GM18873 (cell line): ENCODE data around the gene PPP1R9B.

ENCODE experiments used
- ATAC-seq: cut with Tn5 transposase; IDR thresholded peaks from one replicate; pipeline ENCODE4 v1.9.1; 2021; ENCODE audit warnings: mild to moderate bottlenecking, moderate library complexity, moderate number of reproducible peaks; ENCODE audit not compliant: unreplicated experiment, low FRiP score

Gene PPP1R9B

GRCh38 chr17:50130559-50131305 lies 19.7 kb downstream of the PPP1R9B start:
- no peak for ATAC-seq

GRCh38 chr17:50129728-50130558 lies 20.5 kb downstream of the PPP1R9B start, which contains the start of gene SAMD14:
TSS of gene SAMD14 (minus strand) at chr17:50130160. CDS start at chr17:50124959, 5,201 bp downstream.
- no peak for ATAC-seq

DNA sequence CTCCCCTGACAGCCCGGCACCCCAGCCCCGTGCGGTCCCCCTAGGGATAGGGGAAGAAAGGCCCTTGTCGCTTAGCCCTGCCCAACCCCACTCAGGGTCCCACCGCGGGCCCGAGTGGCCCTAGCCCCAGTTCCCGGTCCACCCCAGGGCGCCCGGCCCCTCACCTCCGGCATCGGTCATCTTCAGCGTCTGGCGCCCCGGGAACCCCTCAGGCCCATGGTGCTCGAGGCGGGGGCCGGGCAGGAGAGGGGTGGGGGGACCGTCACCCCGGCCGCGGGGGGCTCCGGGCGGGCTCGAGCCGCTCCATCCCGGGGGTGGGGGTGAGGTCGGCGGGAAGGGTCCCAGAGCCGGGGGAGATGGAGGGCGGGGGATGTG lies 21.1 kb downstream of the PPP1R9B start:
- no peak for ATAC-seq

- ATAC-seq = no peak
Observed at GRCh38 chr17:50128441-50129352, 21.8 kb downstream of the PPP1R9B start.

- no peak for ATAC-seq
Observed at GRCh38 chr17:50127697-50128361, 22.6 kb downstream of the PPP1R9B start.

DNA sequence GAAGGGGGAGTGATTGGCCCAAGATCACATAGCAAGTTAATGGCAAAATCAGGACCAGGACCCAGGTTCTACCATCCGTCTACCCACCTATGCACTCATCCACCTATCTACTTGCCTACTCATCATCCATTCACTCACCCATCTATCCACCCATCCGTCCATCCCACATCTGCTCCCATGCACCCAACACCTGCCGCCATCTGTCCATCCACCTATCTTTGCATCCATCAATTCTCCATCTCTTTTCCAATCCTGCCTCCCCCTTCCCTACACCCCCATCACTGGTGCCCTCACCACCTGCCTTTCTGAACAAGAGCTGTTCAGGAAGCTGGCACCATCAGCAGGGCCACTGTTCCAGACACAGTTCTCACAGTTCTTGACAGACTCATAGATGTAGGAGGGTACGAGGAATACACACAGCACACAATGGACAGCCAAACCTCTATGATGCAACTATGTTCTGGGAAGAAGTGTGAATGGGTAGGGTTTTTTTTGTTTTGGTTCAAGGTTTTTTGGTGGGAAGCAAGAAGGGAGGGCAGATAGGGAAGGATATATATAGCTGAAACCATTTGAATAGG lies 25.0 kb downstream of the PPP1R9B start:
- ATAC-seq = no peak

DNA sequence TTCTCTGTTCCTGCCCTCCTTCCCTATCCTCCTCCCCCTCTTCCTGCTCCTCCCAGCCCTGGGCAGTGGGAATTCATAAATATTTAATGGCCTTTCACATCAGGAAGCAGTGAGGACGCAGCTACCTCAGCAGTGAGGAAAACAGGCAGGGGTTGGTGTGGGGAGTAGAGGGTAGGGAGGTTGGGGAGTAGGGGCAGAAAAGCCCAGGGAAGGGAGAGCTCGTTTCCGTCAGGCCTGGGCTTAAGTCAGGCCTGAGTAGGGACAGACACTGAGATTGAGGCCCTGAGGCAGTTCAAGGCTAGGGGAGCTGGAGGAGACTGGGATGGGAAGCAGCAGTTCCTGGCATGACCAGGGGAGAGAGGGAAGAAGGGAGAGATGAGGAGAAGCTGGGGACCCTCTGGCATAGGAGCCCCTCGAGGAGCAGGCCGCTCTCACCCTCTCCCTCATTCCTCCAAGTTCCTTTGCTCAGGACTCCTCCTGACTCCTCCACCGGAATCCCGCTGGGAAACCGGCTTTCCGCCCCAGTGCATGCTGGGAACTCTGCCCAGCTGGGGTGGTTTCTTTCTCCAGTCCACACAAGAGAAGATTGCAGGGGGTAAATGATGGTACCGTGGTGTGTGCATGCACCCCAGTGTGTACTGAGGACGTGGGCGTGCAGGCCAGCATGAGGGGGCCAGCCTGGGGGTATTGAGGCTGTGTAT lies 26.7 kb downstream of the PPP1R9B start:
- no peak for ATAC-seq

- ATAC-seq = no peak
Observed at GRCh38 chr17:50122945-50123344, 27.5 kb downstream of the PPP1R9B start.

- ATAC-seq = no peak
Observed at GRCh38 chr17:50120475-50121253, 29.8 kb downstream of the PPP1R9B start.

DNA sequence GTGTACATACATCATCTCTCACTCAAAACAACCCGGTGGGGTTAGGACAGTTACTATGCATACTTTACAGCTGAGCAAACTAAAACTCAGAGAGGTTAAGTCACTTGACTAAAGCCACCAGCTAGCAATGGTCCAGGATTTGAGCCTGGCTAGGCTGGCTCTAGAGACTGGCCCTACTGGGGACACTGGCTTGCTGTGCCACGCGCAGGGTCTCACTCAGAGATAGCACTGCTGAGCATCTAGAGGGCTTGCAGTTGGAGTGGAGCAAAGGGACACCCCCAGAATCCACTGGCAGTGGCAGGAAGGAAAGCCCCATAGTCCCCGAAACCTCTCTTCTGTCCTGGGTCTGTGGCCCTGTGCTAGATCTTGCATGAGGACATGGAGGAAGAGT lies 31.7 kb downstream of the PPP1R9B start:
- no peak for ATAC-seq

GRCh38 chr17:50118076-50118827 lies 32.2 kb downstream of the PPP1R9B start:
- no peak for ATAC-seq

- no peak for ATAC-seq
Observed at GRCh38 chr17:50117202-50118051, 33.0 kb downstream of the PPP1R9B start.

- ATAC-seq = no peak
Observed at GRCh38 chr17:50115756-50116155, 34.7 kb downstream of the PPP1R9B start.

DNA sequence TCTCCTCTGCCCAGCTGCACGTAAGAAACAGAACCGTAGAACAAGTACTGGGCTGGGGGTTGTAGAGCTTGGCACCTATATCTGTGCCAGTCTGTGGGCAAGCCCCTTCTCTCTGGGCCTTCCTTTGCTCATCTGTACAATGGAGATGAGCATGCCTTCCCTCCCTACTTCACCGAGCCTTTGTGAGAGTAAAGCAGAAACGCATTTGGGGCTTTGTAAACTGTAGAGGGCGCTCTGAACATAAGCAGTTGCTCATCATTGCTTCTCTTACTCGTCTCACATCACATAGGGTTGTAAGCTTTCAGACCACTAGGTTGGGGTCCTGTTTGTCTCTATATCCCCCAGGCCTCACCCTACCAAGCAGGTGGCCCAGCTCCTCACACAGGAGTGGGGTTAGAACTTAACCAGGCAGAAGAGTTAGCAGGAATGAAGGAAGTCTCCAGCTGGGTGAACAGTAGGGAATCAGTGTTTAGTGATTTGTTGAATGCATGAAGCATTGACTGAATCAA lies 35.6 kb downstream of the PPP1R9B start:
- ATAC-seq = no peak

GRCh38 chr17:50114401-50114800 lies 36.1 kb downstream of the PPP1R9B start:
- no peak for ATAC-seq

DNA sequence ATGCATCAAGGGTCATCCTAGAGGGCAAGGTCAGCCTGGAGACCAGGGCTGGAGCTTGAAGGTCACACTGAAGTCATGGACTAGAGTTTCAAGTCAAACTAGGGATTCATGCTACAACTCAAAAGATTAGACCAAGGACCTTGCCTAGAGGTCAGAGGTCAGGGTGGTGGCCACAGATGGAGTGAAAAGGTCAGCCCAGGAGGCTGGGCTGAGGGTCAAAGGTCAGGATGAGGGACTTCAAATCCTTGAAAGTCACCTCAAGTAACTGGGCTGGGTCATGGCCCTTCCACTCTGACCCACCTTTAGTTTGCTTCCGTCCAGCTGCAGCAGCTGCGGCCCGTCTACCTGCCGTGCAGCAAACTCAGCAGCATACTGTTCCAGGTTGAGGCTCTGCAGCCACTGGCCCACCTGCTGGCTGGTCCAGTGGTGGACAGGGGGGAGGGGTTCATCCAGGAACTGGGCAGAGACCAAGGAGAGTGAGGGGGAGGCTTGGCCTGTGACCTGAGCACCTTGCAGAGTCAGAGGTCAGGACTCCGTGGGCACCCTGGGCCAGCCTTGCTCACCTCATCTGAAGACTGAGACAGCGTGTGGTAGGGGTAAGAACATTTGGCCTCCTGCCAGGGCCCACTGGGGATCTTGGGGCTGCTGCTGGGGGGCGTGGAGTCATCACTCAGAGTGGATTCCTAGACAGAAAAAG lies 36.7 kb downstream of the PPP1R9B start:
- ATAC-seq = no peak
